Measurements from ENCODE around the gene ZFPM1. TPM values are rescaled to one million over a fixed set of nuclear protein-coding genes. Genes with fewer than 3 reads are reported as not detected.

The ZFPM1 gene
- total RNA-seq, 3 donors from 2014 or later (not counting 1 experiment from before 2014, with no cell fraction given) = 56.3 to 71.0 (median 64.6) TPM

- no peaks in the 10 kb centered on the region for H3K27me3 ChIP-seq (ENCODE audit: control insufficient read depth, insufficient read depth, low read length)
- intact Hi-C loops (cut with micrococcal nuclease) = no loop called here
- H3K27ac ChIP-seq (ENCODE audit: low read length) = no peak overlapping the region
- no peaks in the 10 kb centered on the region for H3K9me3 ChIP-seq (ENCODE audit: control insufficient read depth, insufficient read depth, low read length)
- H3K4me3 ChIP-seq (ENCODE audit: low read length) = no peak overlapping the region
- H3K4me3 Mint-ChIP-seq = no peak overlapping the region
- WGBS (ENCODE audit: insufficient coverage) = 93% methylated on average over 25 of the region's 25 CpGs
- H3K9me3 Mint-ChIP-seq = no peaks in the 10 kb centered on the region
- peaks cover 18% of the 10 kb centered on the region for H3K4me1 ChIP-seq (ENCODE audit: control insufficient read depth, insufficient read depth, low read length)
- no peak for TF ChIP-seq CTCF (IDR thresholded peaks at IDR 0.05)
- no peaks in the 10 kb centered on the region for H3K27me3 Mint-ChIP-seq (ENCODE audit: low read depth in 2 of 2)
- peaks cover 0 to 15% of the 10 kb centered on the region in 2 donors for H3K4me1 Mint-ChIP-seq
- H3K36me3 ChIP-seq (ENCODE audit: control insufficient read depth, insufficient read depth, low read length) = no peaks in the 10 kb centered on the region
- DNase-seq (no peak), ATAC-seq (no peak)
- H3K36me3 Mint-ChIP-seq = no peaks in the 10 kb centered on the region
- H3K27ac Mint-ChIP-seq = no peak overlapping the region
Observed at GRCh38 chr16:88446061-88446460, 7.0 kb upstream of the ZFPM1 start.

- no peak overlapping the region for H3K4me3 Mint-ChIP-seq
- Histone ChIP-seq H3K36me3 (ENCODE audit: control insufficient read depth, insufficient read depth, low read length) (no peaks in the 10 kb centered on the region), H3K27ac (ENCODE audit: low read length) (no peak overlapping the region), H3K4me3 (ENCODE audit: low read length) (no peak overlapping the region), H3K27me3 (ENCODE audit: control insufficient read depth, insufficient read depth, low read length) (no peaks in the 10 kb centered on the region), H3K4me1 (ENCODE audit: control insufficient read depth, insufficient read depth, low read length) (peaks cover 23% of the 10 kb centered on the region), H3K9me3 (ENCODE audit: control insufficient read depth, insufficient read depth, low read length) (no peaks in the 10 kb centered on the region)
- no peaks in the 10 kb centered on the region for H3K27me3 Mint-ChIP-seq (ENCODE audit: low read depth in 2 of 2)
- no peaks in the 10 kb centered on the region for H3K9me3 Mint-ChIP-seq
- ATAC-seq (no peak), DNase-seq (no peak)
- TF ChIP-seq CTCF (IDR thresholded peaks at IDR 0.05) = no peak
- H3K27ac Mint-ChIP-seq = no peak overlapping the region
- WGBS (ENCODE audit: insufficient coverage) = 88% methylated on average over 26 of the region's 26 CpGs
- no peaks in the 10 kb centered on the region for H3K36me3 Mint-ChIP-seq
- peaks cover under 1 to 16% of the 10 kb centered on the region in 2 donors for H3K4me1 Mint-ChIP-seq
- intact Hi-C loops (cut with micrococcal nuclease) = no loop called here
Observed at GRCh38 chr16:88446736-88447135, 6.3 kb upstream of the ZFPM1 start.

- Histone ChIP-seq H3K9me3 (ENCODE audit: control insufficient read depth, insufficient read depth, low read length) (no peaks in the 10 kb centered on the region), H3K4me1 (ENCODE audit: control insufficient read depth, insufficient read depth, low read length) (peaks cover 29% of the 10 kb centered on the region), H3K27ac (ENCODE audit: low read length) (no peak overlapping the region), H3K27me3 (ENCODE audit: control insufficient read depth, insufficient read depth, low read length) (no peaks in the 10 kb centered on the region), H3K4me3 (ENCODE audit: low read length) (no peak overlapping the region), H3K36me3 (ENCODE audit: control insufficient read depth, insufficient read depth, low read length) (no peaks in the 10 kb centered on the region)
- no peak for TF ChIP-seq CTCF (IDR thresholded peaks at IDR 0.05)
- Mint-ChIP-seq H3K36me3 (no peaks in the 10 kb centered on the region), H3K9me3 (no peaks in the 10 kb centered on the region), H3K27ac (no peak overlapping the region), H3K4me3 (no peak overlapping the region), H3K27me3 (ENCODE audit: low read depth in 2 of 2) (no peaks in the 10 kb centered on the region), H3K4me1 (peaks cover 10 to 25% of the 10 kb centered on the region in 2 donors)
- WGBS (ENCODE audit: insufficient coverage) = 77% methylated on average over 5 of the region's 5 CpGs
- DNase-seq (no peak), ATAC-seq (no peak)
- intact Hi-C loops (cut with micrococcal nuclease) = no loop called here
Observed at GRCh38 chr16:88447881-88448280, 5.2 kb upstream of the ZFPM1 start.

Data from natural killer cell (primary cell).